BE2C (cell line): Measurements from ENCODE around the gene NDUFS8.

ENCODE experiments used
- DNase-seq: peaks from one replicate; pipeline ENCODE4 v3.0.0-alpha.2; 2020
- H3K27me3 ChIP-seq: fragments of 250-450 bp; sonication (Bioruptor Pico); 2 replicates; pipeline ENCODE4 v1.5.1; 2020; ENCODE audit warnings: mild to moderate bottlenecking
- H3K36me3 ChIP-seq: fragments of 250-450 bp; sonication (Bioruptor Pico); 2 replicates; pipeline ENCODE4 v1.5.1; 2020; ENCODE audit warnings: mild to moderate bottlenecking
- H3K4me1 ChIP-seq: fragments of 250-450 bp; sonication (Bioruptor Pico); 2 replicates; pipeline ENCODE4 v1.5.1; 2020
- H3K4me3 ChIP-seq: 2 replicates; pipeline ENCODE4 v1.5.1; 2011; ENCODE audit warnings: low read depth, low read length
- H3K9me3 ChIP-seq: fragments of 250-450 bp; sonication (Bioruptor Pico); 2 replicates; pipeline ENCODE4 v1.5.1; 2020
- CTCF ChIP-seq: IDR thresholded peaks from 2 replicates; pipeline ENCODE4 v1.5.1; 2012; ENCODE audit warnings: mild to moderate bottlenecking, low read depth, low read length

NDUFS8 gene

GRCh38 chr11:68018730-68019190 is 11.7 kb upstream of the NDUFS8 start:
- H3K4me3 ChIP-seq: no peak overlapping the region
- H3K36me3 ChIP-seq: no peaks in the 10 kb centered on the region
- no peak for DNase-seq
- TF ChIP-seq CTCF: no peak
- H3K27me3 ChIP-seq: no peaks in the 10 kb centered on the region
- peaks cover 6% of the 10 kb centered on the region for H3K4me1 ChIP-seq
- H3K9me3 ChIP-seq: no peaks in the 10 kb centered on the region

- Histone ChIP-seq H3K9me3 (no peaks in the 10 kb centered on the region), H3K36me3 (no peaks in the 10 kb centered on the region), H3K4me1 (peaks cover 6% of the 10 kb centered on the region), H3K4me3 (no peak overlapping the region), H3K27me3 (no peaks in the 10 kb centered on the region)
- no peak for TF ChIP-seq CTCF
- DNase-seq: no peak
Measured at GRCh38 chr11:68019486-68019885, 11.0 kb upstream of the NDUFS8 start.

GRCh38 chr11:68020575-68020974 is 9.9 kb upstream of the NDUFS8 start:
- Histone ChIP-seq H3K4me3 (no peak overlapping the region), H3K27me3 (no peaks in the 10 kb centered on the region), H3K4me1 (peaks cover 6% of the 10 kb centered on the region), H3K9me3 (no peaks in the 10 kb centered on the region), H3K36me3 (no peaks in the 10 kb centered on the region)
- TF ChIP-seq CTCF: peak; percentile 60
- peak; percentile 65 for DNase-seq

- H3K36me3 ChIP-seq: no peaks in the 10 kb centered on the region
- no peak for DNase-seq
- TF ChIP-seq CTCF: peak; percentile 3; the same call in 1 of the 2 replicates
Measured at GRCh38 chr11:68021167-68021787, 9.2 kb upstream of the NDUFS8 start.

GRCh38 chr11:68022531-68022930 is 8.0 kb upstream of the NDUFS8 start:
- TF ChIP-seq CTCF: no peak
- H3K4me1 ChIP-seq: no peaks in the 10 kb centered on the region
- H3K9me3 ChIP-seq: no peaks in the 10 kb centered on the region

More at GRCh38 chr11:68021167-68021787, 9.2 kb upstream of the NDUFS8 start:
- Histone ChIP-seq H3K4me3 (no peak overlapping the region), H3K9me3 (no peaks in the 10 kb centered on the region), H3K27me3 (no peaks in the 10 kb centered on the region), H3K4me1 (peaks cover 6% of the 10 kb centered on the region)

GRCh38 chr11:68024508-68024907 is 6.0 kb upstream of the NDUFS8 start:
- no peak for DNase-seq
- H3K9me3 ChIP-seq: no peaks in the 10 kb centered on the region
- no peak overlapping the region for H3K4me3 ChIP-seq
- no peaks in the 10 kb centered on the region for H3K4me1 ChIP-seq
- TF ChIP-seq CTCF: no peak
- H3K27me3 ChIP-seq: no peaks in the 10 kb centered on the region
- H3K36me3 ChIP-seq: no peaks in the 10 kb centered on the region

More at GRCh38 chr11:68022531-68022930, 8.0 kb upstream of the NDUFS8 start:
- DNase-seq: no peak
- Histone ChIP-seq H3K4me3 (no peak overlapping the region), H3K36me3 (no peaks in the 10 kb centered on the region), H3K27me3 (no peaks in the 10 kb centered on the region)
